ENCODE data around the gene VCAM1.

The VCAM1 gene

GRCh38 chr1:100683448-100684349 lies 35.8 kb upstream of the VCAM1 start:
- Histone ChIP-seq H3K9ac (ENCODE audit: low read length) (no peak overlapping the region), H2AFZ (ENCODE audit: low read length) (no peak overlapping the region), H3K79me2 (ENCODE audit: low read length) (no peaks in the 10 kb centered on the region), H3K4me1 (ENCODE audit: low read length) (0 out of 2 replicates have a peak, but pooled peaks cover 4% of the 10 kb centered on the region), H3K4me2 (ENCODE audit: low read depth, low read length) (no peak overlapping the region), H3K36me3 (replicated peaks; ENCODE audit: insufficient read depth, low read length) (no peaks in the 10 kb centered on the region), H3K27ac (ENCODE audit: low read length) (no peak overlapping the region), H3K9me3 (replicated peaks; ENCODE audit: insufficient read depth, low read length) (no peaks in the 10 kb centered on the region), H3K27me3 (replicated peaks; ENCODE audit: insufficient read depth, low read length) (no peaks in the 10 kb centered on the region), H3K4me3 (ENCODE audit: low read length) (no peak overlapping the region), H3K9me2 (replicated peaks; ENCODE audit: insufficient read depth, low read length) (no peaks in the 10 kb centered on the region), H4K20me1 (ENCODE audit: insufficient read depth, low read length) (no peaks in the 10 kb centered on the region), H3F3A (ENCODE audit: insufficient read depth, low read length) (no peaks in the 10 kb centered on the region)
- DNase-seq: no peak
- TF ChIP-seq CTCF (IDR thresholded peaks at IDR 0.05; ENCODE audit: low read length) (no peak), EZH2phosphoT487 (IDR thresholded peaks at IDR 0.05; ENCODE audit: low read length) (no peak), EZH2 (optimal IDR thresholded peaks at IDR 0.05; ENCODE audit: low read depth, low read length) (no peak)

GRCh38 chr1:100699744-100700143 lies 19.8 kb upstream of the VCAM1 start:
- Histone ChIP-seq H3K79me2 (ENCODE audit: low read length) (no peaks in the 10 kb centered on the region), H3K27me3 (replicated peaks; ENCODE audit: insufficient read depth, low read length) (no peaks in the 10 kb centered on the region), H3K36me3 (replicated peaks; ENCODE audit: insufficient read depth, low read length) (no peaks in the 10 kb centered on the region), H3K4me2 (ENCODE audit: low read depth, low read length) (no peak overlapping the region), H2AFZ (ENCODE audit: low read length) (no peak overlapping the region), H3K4me3 (ENCODE audit: low read length) (no peak overlapping the region), H4K20me1 (ENCODE audit: insufficient read depth, low read length) (no peaks in the 10 kb centered on the region), H3K9me2 (replicated peaks; ENCODE audit: insufficient read depth, low read length) (no peaks in the 10 kb centered on the region), H3K9me3 (replicated peaks; ENCODE audit: insufficient read depth, low read length) (no peaks in the 10 kb centered on the region), H3K9ac (ENCODE audit: low read length) (no peak overlapping the region), H3F3A (ENCODE audit: insufficient read depth, low read length) (no peaks in the 10 kb centered on the region), H3K27ac (ENCODE audit: low read length) (no peak overlapping the region), H3K4me1 (ENCODE audit: low read length) (no peaks in the 10 kb centered on the region)
- no peak for DNase-seq
- TF ChIP-seq EZH2phosphoT487 (IDR thresholded peaks at IDR 0.05; ENCODE audit: low read length): no peak

GRCh38 chr1:100700586-100700985 lies 19.0 kb upstream of the VCAM1 start:
- no peak for DNase-seq
- Histone ChIP-seq H3K27me3 (replicated peaks; ENCODE audit: insufficient read depth, low read length) (no peaks in the 10 kb centered on the region), H3K9me2 (replicated peaks; ENCODE audit: insufficient read depth, low read length) (no peaks in the 10 kb centered on the region), H3K79me2 (ENCODE audit: low read length) (no peaks in the 10 kb centered on the region), H3K4me2 (ENCODE audit: low read depth, low read length) (no peak overlapping the region), H3F3A (ENCODE audit: insufficient read depth, low read length) (no peaks in the 10 kb centered on the region), H4K20me1 (ENCODE audit: insufficient read depth, low read length) (no peaks in the 10 kb centered on the region), H3K36me3 (replicated peaks; ENCODE audit: insufficient read depth, low read length) (no peaks in the 10 kb centered on the region), H3K4me3 (ENCODE audit: low read length) (no peak overlapping the region), H3K9me3 (replicated peaks; ENCODE audit: insufficient read depth, low read length) (no peaks in the 10 kb centered on the region), H3K27ac (ENCODE audit: low read length) (no peak overlapping the region), H3K4me1 (ENCODE audit: low read length) (no peaks in the 10 kb centered on the region), H2AFZ (ENCODE audit: low read length) (no peak overlapping the region), H3K9ac (ENCODE audit: low read length) (no peak overlapping the region)
- no peak for TF ChIP-seq EZH2 (optimal IDR thresholded peaks at IDR 0.05; ENCODE audit: low read depth, low read length)
- no peak for TF ChIP-seq EZH2phosphoT487 (IDR thresholded peaks at IDR 0.05; ENCODE audit: low read length)
- TF ChIP-seq CTCF (IDR thresholded peaks at IDR 0.05; ENCODE audit: low read length): no peak

GRCh38 chr1:100703052-100703451 lies 16.5 kb upstream of the VCAM1 start:
- no peak for TF ChIP-seq CTCF (IDR thresholded peaks at IDR 0.05; ENCODE audit: low read length)
- TF ChIP-seq EZH2 (optimal IDR thresholded peaks at IDR 0.05; ENCODE audit: low read depth, low read length): no peak
- TF ChIP-seq EZH2phosphoT487 (IDR thresholded peaks at IDR 0.05; ENCODE audit: low read length): no peak
- Histone ChIP-seq H3K36me3 (replicated peaks; ENCODE audit: insufficient read depth, low read length) (no peaks in the 10 kb centered on the region), H3K27me3 (replicated peaks; ENCODE audit: insufficient read depth, low read length) (no peaks in the 10 kb centered on the region), H3K4me1 (ENCODE audit: low read length) (no peaks in the 10 kb centered on the region), H2AFZ (ENCODE audit: low read length) (no peak overlapping the region), H3F3A (ENCODE audit: insufficient read depth, low read length) (no peaks in the 10 kb centered on the region), H3K4me3 (ENCODE audit: low read length) (no peak overlapping the region), H3K9me2 (replicated peaks; ENCODE audit: insufficient read depth, low read length) (no peaks in the 10 kb centered on the region), H3K27ac (ENCODE audit: low read length) (no peak overlapping the region), H3K9ac (ENCODE audit: low read length) (no peak overlapping the region), H3K79me2 (ENCODE audit: low read length) (no peaks in the 10 kb centered on the region), H3K4me2 (ENCODE audit: low read depth, low read length) (no peak overlapping the region), H4K20me1 (ENCODE audit: insufficient read depth, low read length) (no peaks in the 10 kb centered on the region), H3K9me3 (replicated peaks; ENCODE audit: insufficient read depth, low read length) (no peaks in the 10 kb centered on the region)
- DNase-seq: no peak

All from MM.1S (cell line).